GM12865 (cell line): Measurements from ENCODE around the gene RHEB.

Source experiments
- DNase-seq: peaks from one replicate; pipeline ENCODE4 v3.0.0; 2010; ENCODE audit warnings: low read depth
- H3K4me3 ChIP-seq: 2 replicates; pipeline ENCODE4 v1.5.1; 2011; ENCODE audit warnings: mild to moderate bottlenecking, low read depth, low read length, control low read depth
- CTCF ChIP-seq: IDR thresholded peaks from 2 replicates; pipeline ENCODE4 v1.5.1; 2011; ENCODE audit warnings: low read length, control low read depth, low read depth, inconsistent platforms; ENCODE audit not compliant: insufficient read depth; ENCODE audit errors: missing control alignments

The RHEB gene

GRCh38 chr7:151447312-151447711 lies 72.4 kb downstream of the RHEB start:
- no peak for TF ChIP-seq CTCF
- H3K4me3 ChIP-seq = no peak overlapping the region
- no peak for DNase-seq

- TF ChIP-seq CTCF = no peak
- H3K4me3 ChIP-seq = no peak overlapping the region
- no peak for DNase-seq
Measured at GRCh38 chr7:151446412-151446811, 73.3 kb downstream of the RHEB start.

- no peak for DNase-seq
- no peak for TF ChIP-seq CTCF
- H3K4me3 ChIP-seq = no peak overlapping the region
Measured at GRCh38 chr7:151444632-151445031, 75.1 kb downstream of the RHEB start.

GRCh38 chr7:151442776-151443496 lies 76.8 kb downstream of the RHEB start:
- H3K4me3 ChIP-seq = no peak overlapping the region
- TF ChIP-seq CTCF = no peak
- DNase-seq = no peak

- no peak for DNase-seq
- TF ChIP-seq CTCF = no peak
- H3K4me3 ChIP-seq = no peak overlapping the region
Measured at GRCh38 chr7:151440799-151441445, 78.8 kb downstream of the RHEB start.

- DNase-seq = no peak
- no peak for TF ChIP-seq CTCF
- no peak within 1 kb of the TSS for H3K4me3 ChIP-seq
Measured at GRCh38 chr7:151439855-151440798, 79.6 kb downstream of the RHEB start, which contains the start of gene CRYGN. Gene CRYGN (minus strand): TSS chr7:151440141. CDS start chr7:151439917, 224 bp downstream.
